ENCODE measurements around the gene MALRD1. TPM values are rescaled to one million over a fixed set of nuclear protein-coding genes. Genes with fewer than 3 reads are reported as not detected.

MALRD1 gene
- total RNA-seq, 4 donors from 2014 or later: 1.1 to 6.2 TPM; not detected in 2

- no peak for DNase-seq
- TF ChIP-seq POLR2A (IDR thresholded peaks at IDR 0.05): no peak
- TF ChIP-seq, protein P1, sequence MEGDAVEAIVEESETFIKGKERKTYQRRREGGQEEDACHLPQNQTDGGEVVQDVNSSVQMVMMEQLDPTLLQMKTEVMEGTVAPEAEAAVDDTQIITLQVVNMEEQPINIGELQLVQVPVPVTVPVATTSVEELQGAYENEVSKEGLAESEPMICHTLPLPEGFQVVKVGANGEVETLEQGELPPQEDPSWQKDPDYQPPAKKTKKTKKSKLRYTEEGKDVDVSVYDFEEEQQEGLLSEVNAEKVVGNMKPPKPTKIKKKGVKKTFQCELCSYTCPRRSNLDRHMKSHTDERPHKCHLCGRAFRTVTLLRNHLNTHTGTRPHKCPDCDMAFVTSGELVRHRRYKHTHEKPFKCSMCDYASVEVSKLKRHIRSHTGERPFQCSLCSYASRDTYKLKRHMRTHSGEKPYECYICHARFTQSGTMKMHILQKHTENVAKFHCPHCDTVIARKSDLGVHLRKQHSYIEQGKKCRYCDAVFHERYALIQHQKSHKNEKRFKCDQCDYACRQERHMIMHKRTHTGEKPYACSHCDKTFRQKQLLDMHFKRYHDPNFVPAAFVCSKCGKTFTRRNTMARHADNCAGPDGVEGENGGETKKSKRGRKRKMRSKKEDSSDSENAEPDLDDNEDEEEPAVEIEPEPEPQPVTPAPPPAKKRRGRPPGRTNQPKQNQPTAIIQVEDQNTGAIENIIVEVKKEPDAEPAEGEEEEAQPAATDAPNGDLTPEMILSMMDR (IDR thresholded peaks at IDR 0.05): no peak
- Histone ChIP-seq H3K36me3 (no peaks in the 10 kb centered on the region), H3K4me1 (no peaks in the 10 kb centered on the region), H3K9me3 (no peaks in the 10 kb centered on the region), H3K4me3 (no peak overlapping the region), H3K27ac (no peak overlapping the region), H3K27me3 (no peaks in the 10 kb centered on the region)
- intact Hi-C loops (cut with DNase I; ENCODE audit: low total_unique reads): no loop called here
Observed at GRCh38 chr10:19283285-19283684, 234.7 kb downstream of the MALRD1 start.

GRCh38 chr10:19283786-19284185 lies 235.2 kb downstream of the MALRD1 start:
- Histone ChIP-seq H3K27me3 (no peaks in the 10 kb centered on the region), H3K4me3 (no peak overlapping the region), H3K4me1 (no peaks in the 10 kb centered on the region), H3K36me3 (no peaks in the 10 kb centered on the region), H3K27ac (no peak overlapping the region), H3K9me3 (no peaks in the 10 kb centered on the region)
- intact Hi-C loops (cut with DNase I; ENCODE audit: low total_unique reads): no loop called here
- no peak for DNase-seq
- TF ChIP-seq, protein P1 (IDR thresholded peaks at IDR 0.05): no peak
- TF ChIP-seq POLR2A (IDR thresholded peaks at IDR 0.05): no peak

- DNase-seq: no peak
- Histone ChIP-seq H3K36me3 (no peaks in the 10 kb centered on the region), H3K27ac (no peak overlapping the region), H3K27me3 (no peaks in the 10 kb centered on the region), H3K4me3 (no peak overlapping the region), H3K9me3 (no peaks in the 10 kb centered on the region), H3K4me1 (no peaks in the 10 kb centered on the region)
- TF ChIP-seq, protein P1 (IDR thresholded peaks at IDR 0.05): no peak
- no peak for TF ChIP-seq POLR2A (IDR thresholded peaks at IDR 0.05)
- intact Hi-C loops (cut with DNase I; ENCODE audit: low total_unique reads): no loop called here
Observed at GRCh38 chr10:19290770-19291169, 242.2 kb downstream of the MALRD1 start.

DNA sequence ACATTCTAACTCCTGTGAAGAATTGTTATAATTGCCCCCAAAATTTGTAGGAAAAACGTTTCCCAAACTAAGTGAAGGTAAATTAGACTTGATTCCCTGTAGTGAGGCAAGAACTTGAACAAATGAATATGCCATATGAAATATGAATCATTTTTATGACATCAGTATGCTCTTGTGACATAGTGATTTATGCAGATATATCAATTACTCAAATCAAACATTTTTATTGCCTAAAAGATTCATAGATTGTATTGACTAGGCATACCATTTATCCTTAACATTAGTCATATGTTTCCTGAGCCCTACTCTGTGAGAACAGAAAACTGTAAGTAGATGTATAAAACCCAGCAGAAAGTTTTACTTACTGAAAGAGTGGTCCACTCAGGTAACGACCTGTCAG lies 245.6 kb downstream of the MALRD1 start:
- no peak overlapping the region for H3K4me3 ChIP-seq
- H3K9me3 ChIP-seq: no peaks in the 10 kb centered on the region
- no peak for DNase-seq
- H3K36me3 ChIP-seq: peaks cover 0 to 4% of the 10 kb centered on the region in 2 donors
- no peaks in the 10 kb centered on the region for H3K27me3 ChIP-seq
- intact Hi-C loops (cut with DNase I; ENCODE audit: low total_unique reads): no loop called here
- no peak for TF ChIP-seq POLR2A (IDR thresholded peaks at IDR 0.05)
- TF ChIP-seq, protein P1 (IDR thresholded peaks at IDR 0.05): no peak
- no peaks in the 10 kb centered on the region for H3K4me1 ChIP-seq
- H3K27ac ChIP-seq: no peak overlapping the region

- TF ChIP-seq, protein P1 (IDR thresholded peaks at IDR 0.05): no peak
- TF ChIP-seq POLR2A (IDR thresholded peaks at IDR 0.05): no peak
- intact Hi-C loops (cut with DNase I; ENCODE audit: low total_unique reads): no loop called here
Observed at GRCh38 chr10:19299645-19300044, 251.0 kb downstream of the MALRD1 start.

More at GRCh38 chr10:19299645-19300044, 251.0 kb downstream of the MALRD1 start:
- no peaks in the 10 kb centered on the region for H3K27me3 ChIP-seq
- H3K27ac ChIP-seq: no peak overlapping the region
- H3K36me3 ChIP-seq: peaks cover 0 to 4% of the 10 kb centered on the region in 2 donors
- no peaks in the 10 kb centered on the region for H3K4me1 ChIP-seq
- H3K9me3 ChIP-seq: no peaks in the 10 kb centered on the region
- DNase-seq: no peak
- H3K4me3 ChIP-seq: no peak overlapping the region

Data from uterus (tissue), 4 donors.